Gastroesophageal sphincter (tissue), 4 donors: Measurements from ENCODE around the gene NDUFS6. TPM values are rescaled to one million over a fixed set of nuclear protein-coding genes. Genes with fewer than 3 reads are reported as not detected.

Source experiments
- ATAC-seq: fragments of 150-250 bp; one replicate; pipeline ENCODE4 v1.9.1; 2016; ENCODE audit warnings: mild to moderate bottlenecking, moderate library complexity
- H3K27ac ChIP-seq, 4 donors: fragments of 200-600 bp; sonication (generic) in 3 of 4; 1 replicate in 3 of 4; 2 replicates in 1 of 4; pipeline ENCODE4 v1.5.1; 2016 to 2019
- H3K27me3 ChIP-seq: fragments of 200-600 bp; sonication (generic); one replicate; pipeline ENCODE4 v1.5.1; 2019
- H3K36me3 ChIP-seq, 2 donors: fragments of 200-600 bp; sonication (generic); one replicate each; pipeline ENCODE4 v1.5.1; 2019; ENCODE audit warnings: control low read depth in 1 of 2
- H3K4me1 ChIP-seq, 3 donors: fragments of 200-600 bp; sonication (generic); 1 replicate in 2 of 3; 2 replicates in 1 of 3; pipeline ENCODE4 v1.5.1; 2016 to 2019; ENCODE audit warnings: control low read depth in 2 of 3
- H3K4me3 ChIP-seq, 2 donors: fragments of 200-600 bp; sonication (generic); one replicate each; pipeline ENCODE4 v1.5.1; 2019; ENCODE audit warnings: mild to moderate bottlenecking in 1 of 2, moderate library complexity in 1 of 2
- H3K9me3 ChIP-seq, 3 donors: fragments of 200-600 bp; sonication (generic); one replicate each; pipeline ENCODE4 v1.5.1; 2017 to 2019; ENCODE audit warnings: control low read depth in 2 of 3
- EP300 ChIP-seq: sonication (generic); formaldehyde crosslinking; IDR thresholded peaks from one replicate; pipeline ENCODE4 v1.6.1; 2017; ENCODE audit warnings: antibody characterized with exemption, mild to moderate bottlenecking
- POLR2A ChIP-seq, 2 donors: fragments of 450-650 bp; IDR thresholded peaks; one replicate each; pipeline ENCODE4 v1.6.1; 2017; ENCODE audit warnings: antibody characterized with exemption in 2 of 2, mild to moderate bottlenecking in 2 of 2, moderate library complexity in 1 of 2
- POLR2AphosphoS5 ChIP-seq: sonication (generic); formaldehyde crosslinking; IDR thresholded peaks from one replicate; pipeline ENCODE4 v1.6.1; 2017; ENCODE audit warnings: antibody characterized with exemption
- WGBS, 2 donors: methylation state at CpG; one replicate each; pipeline ENCODE4 v1.1.5; 2018; ENCODE audit warnings: low coverage in 1 of 2; 5-methylcytosine and 5-hydroxymethylcytosine counted together
- total RNA-seq, 4 donors: library from RNA; depleted of rRNA; stranded (reverse); fragments of >200 nt; gene quantifications; one replicate each; pipeline ENCODE4 v1.1.0, GENCODE V29; 2016
- TF ChIP-seq, protein P1 (sequence below), 4 experiments: fragments of 200-600 bp in 2 of 4; fragments of 450-650 bp in 2 of 4; sonication (generic) in 1 of 4; IDR thresholded peaks; one replicate each; pipeline ENCODE4 v1.5.1; 2017 to 2019; ENCODE audit warnings: antibody characterized with exemption in 4 of 4, mild to moderate bottlenecking in 2 of 4, moderate library complexity in 2 of 4

The NDUFS6 gene
- total RNA-seq, 4 donors from 2014 or later, result 44.6 to 82.9 (median 51.6) TPM

DNA sequence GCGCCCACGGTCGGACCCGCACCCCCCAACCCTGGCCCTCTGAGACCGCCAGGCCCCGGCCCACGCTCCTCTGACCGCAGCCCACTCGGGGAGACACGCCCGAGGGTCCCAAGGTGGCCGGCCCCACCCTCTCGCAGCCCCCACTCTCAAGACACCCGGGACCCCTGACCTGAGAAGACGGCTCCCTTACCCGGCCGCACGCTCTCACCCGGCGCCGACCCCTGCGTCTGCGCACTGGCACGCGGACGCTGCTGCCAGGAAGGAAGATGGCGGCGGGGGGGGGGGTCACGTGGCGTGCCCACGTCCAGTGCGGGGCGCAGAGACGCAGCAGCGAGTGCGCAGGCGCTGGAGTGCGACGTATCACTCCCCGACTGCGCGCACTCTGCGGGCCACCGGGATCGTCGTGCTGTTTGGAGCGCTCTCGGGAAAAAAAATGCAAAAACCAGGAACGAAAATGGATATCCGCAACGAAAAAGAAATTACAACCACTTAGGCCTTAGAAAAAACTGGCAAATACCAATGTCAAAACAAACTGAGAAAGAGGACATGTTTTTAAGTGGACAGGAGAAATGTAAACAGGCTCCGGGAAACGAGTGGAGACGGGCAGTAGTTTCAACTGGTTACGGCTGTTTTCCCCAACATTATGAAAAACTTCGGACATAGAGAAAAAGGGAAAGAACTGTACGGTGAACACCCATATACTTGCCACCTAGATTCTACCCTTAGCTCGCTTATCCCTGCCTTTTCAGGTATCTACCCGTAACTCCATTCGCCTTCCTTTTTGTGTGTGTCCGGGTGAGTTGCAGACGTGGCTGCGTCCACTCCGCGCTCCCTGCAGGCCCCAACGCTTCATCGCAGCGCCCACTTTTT, 1.4 kb upstream of the NDUFS6 start, which contains the start of gene MRPL36:
Gene MRPL36 (minus strand): TSS at position 236 of the 870 bp plus-strand sequence. CDS start 902 bp downstream, outside the sequence.
- 5 to 10% methylated on average over 16 to 22 of the region's 68 CpGs for WGBS, 2 donors
- TF ChIP-seq EP300 (no peak), POLR2AphosphoS5 (peak; percentile 74), POLR2A (IDR thresholded peaks at IDR 0.05) (peak; percentile 54 to 68)
- Histone ChIP-seq H3K4me3 (peak within 1 kb of the TSS; percentile 97 to 99), H3K9me3 (no peaks in the 10 kb centered on the region), H3K27ac (peak within 1 kb of the TSS; percentile 29 to 89 (median 82)), H3K27me3 (no peaks in the 10 kb centered on the region), H3K36me3 (peaks cover 0 to 57% of the 10 kb centered on the region in 2 donors), H3K4me1 (peaks cover 0 to 66% (median 13%) of the 10 kb centered on the region in 3 donors)
- peak; percentile 92 for ATAC-seq

DNA sequence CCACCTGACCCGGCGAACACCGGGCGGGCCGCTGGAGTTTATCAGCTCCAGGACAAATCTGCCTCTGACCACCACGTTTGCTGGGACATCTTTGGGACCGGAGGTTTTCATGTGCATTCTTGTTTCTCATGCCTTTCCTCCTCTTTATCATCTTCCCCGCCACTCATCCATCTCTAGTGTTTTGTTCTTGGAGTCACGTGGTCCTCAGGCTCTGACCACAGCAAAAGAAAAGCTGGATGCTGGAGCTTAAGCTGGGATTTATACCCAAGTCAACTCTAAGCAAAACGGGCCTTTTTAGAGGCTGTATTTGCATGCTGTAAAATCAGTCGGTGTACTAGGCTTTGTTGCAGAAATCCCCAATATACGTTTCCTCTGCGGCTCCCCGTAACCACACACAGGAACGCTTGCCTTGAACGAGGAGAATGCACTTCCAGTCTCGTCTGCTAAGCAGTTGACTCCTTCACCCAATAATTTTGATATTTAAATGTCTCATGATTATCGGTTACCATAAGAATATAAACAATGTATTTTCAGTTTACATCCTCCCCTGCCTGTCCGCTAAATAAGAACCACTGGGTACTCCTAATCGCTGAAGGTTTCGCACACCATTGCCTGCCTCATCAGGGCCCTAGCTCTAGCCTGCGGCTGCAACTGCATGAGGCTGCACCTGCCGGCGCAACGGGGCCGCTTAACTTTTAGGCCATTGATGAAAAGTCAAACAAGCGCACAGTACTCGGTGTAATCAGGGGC, 560 bp upstream of the NDUFS6 start:
- no peak for TF ChIP-seq POLR2A (IDR thresholded peaks at IDR 0.05)
- TF ChIP-seq POLR2AphosphoS5, result no peak
- TF ChIP-seq, protein P1, sequence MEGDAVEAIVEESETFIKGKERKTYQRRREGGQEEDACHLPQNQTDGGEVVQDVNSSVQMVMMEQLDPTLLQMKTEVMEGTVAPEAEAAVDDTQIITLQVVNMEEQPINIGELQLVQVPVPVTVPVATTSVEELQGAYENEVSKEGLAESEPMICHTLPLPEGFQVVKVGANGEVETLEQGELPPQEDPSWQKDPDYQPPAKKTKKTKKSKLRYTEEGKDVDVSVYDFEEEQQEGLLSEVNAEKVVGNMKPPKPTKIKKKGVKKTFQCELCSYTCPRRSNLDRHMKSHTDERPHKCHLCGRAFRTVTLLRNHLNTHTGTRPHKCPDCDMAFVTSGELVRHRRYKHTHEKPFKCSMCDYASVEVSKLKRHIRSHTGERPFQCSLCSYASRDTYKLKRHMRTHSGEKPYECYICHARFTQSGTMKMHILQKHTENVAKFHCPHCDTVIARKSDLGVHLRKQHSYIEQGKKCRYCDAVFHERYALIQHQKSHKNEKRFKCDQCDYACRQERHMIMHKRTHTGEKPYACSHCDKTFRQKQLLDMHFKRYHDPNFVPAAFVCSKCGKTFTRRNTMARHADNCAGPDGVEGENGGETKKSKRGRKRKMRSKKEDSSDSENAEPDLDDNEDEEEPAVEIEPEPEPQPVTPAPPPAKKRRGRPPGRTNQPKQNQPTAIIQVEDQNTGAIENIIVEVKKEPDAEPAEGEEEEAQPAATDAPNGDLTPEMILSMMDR (IDR thresholded peaks at IDR 0.05), result no peak
- no peak for TF ChIP-seq EP300
- H3K36me3 ChIP-seq, result peaks cover 0 to 63% of the 10 kb centered on the region in 2 donors
- peaks cover 0 to 69% (median 13%) of the 10 kb centered on the region in 3 donors for H3K4me1 ChIP-seq
- ATAC-seq, result peak; percentile 14
- H3K27me3 ChIP-seq, result no peaks in the 10 kb centered on the region
- no peaks in the 10 kb centered on the region for H3K9me3 ChIP-seq
- WGBS, 2 donors, result 3 to 6% methylated on average over 19 to 20 of the region's 28 CpGs
- peak overlapping the region; percentile 97 to 99 for H3K4me3 ChIP-seq
- peak overlapping the region; percentile 29 to 89 (median 82) for H3K27ac ChIP-seq

DNA sequence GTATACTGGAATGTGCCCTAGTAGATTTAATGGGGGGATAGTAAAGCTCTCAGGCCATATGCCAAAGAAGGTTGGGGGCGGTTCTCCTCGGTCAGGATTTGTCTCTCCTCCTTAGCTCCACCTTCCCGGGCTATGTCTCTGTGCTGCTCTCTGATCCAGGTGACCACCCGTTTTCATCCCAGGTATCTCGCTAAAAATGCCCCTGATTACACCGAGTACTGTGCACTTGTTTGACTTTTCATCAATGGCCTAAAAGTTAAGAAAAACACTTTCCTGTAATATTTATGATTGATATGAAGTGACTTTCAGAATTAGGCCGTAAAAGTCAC, 724 bp downstream of the NDUFS6 start:
- Histone ChIP-seq H3K36me3 (peaks cover 0 to 63% of the 10 kb centered on the region in 2 donors), H3K4me3 (peak overlapping the region; percentile 97 to 99), H3K27me3 (no peaks in the 10 kb centered on the region), H3K27ac (peak overlapping the region in 3 of 4 donors; percentile 81 to 89 (median 83)), H3K4me1 (peaks cover 0 to 65% (median 13%) of the 10 kb centered on the region in 3 donors), H3K9me3 (no peaks in the 10 kb centered on the region)
- WGBS, 2 donors, result 5 to 13% methylated on average over 6 to 7 of the region's 7 CpGs
- TF ChIP-seq POLR2AphosphoS5 (no peak), EP300 (no peak), POLR2A (IDR thresholded peaks at IDR 0.05) (no peak)
- TF ChIP-seq, protein P1 (IDR thresholded peaks at IDR 0.05), result no peak
- ATAC-seq, result no peak

DNA sequence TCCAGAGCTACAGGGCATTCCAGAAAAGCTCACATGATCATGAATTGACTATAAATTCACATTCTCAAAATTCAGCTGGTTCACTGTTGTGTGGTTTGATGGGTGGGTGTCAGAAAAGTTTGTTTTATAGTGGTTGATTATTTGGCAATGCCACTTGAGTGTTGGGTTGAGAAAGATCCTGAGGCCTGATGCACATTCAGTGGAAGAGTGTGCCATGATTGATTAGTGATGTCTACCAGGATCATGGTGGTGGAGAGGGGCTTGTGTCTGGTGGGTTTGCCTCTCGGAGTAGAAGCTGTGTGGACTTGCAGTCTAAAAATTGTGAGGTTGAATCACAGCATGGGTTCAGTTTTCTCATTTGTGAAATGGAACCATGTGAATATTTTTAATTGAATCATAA, 2.0 kb downstream of the NDUFS6 start:
- TF ChIP-seq, protein P1 (IDR thresholded peaks at IDR 0.05), result no peak
- TF ChIP-seq POLR2AphosphoS5 (no peak), EP300 (no peak), POLR2A (IDR thresholded peaks at IDR 0.05) (no peak)
- Histone ChIP-seq H3K4me3 (no peak overlapping the region), H3K4me1 (peaks cover 0 to 53% (median 9%) of the 10 kb centered on the region in 3 donors), H3K36me3 (peaks cover 0 to 63% of the 10 kb centered on the region in 2 donors), H3K9me3 (no peaks in the 10 kb centered on the region), H3K27me3 (no peaks in the 10 kb centered on the region), H3K27ac (no peak overlapping the region)
- WGBS, 2 donors, result 82 to 90% methylated on average over 1 of the region's 1 CpG
- ATAC-seq, result no peak

DNA sequence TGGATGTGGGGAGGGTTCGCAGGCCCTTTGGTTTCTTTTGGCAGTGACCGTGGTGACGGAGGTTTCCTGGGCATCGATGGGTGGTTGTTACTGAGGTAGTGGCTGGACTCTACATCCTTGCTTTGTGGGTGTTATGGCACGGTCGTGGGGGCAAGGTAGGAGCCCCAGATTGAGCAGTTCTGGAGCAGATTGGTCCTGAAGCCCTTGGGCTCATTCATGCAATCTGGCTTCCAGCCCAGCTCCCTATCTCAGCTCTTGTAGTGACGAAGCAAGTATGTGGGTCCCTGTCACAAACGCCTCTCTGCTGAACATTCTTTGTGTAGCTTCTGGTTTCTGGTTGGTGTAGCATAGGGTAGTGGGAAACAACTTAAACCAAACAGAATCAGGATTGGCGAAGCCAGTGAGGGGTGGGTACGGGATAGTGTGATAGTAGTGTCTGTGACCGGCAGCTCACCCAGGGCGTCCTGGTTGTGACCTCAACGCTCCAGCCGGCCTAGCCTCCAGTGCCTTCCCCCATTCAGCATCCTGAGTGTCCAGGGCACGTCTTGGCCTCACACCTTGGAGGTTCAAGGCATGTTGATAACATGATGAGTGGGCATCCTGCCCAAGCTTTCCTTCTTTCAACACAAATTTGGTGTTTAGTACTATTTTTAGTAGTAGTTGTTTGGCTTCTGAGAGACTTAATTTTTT, 2.9 kb downstream of the NDUFS6 start:
- Histone ChIP-seq H3K27me3 (no peaks in the 10 kb centered on the region), H3K27ac (no peak overlapping the region), H3K9me3 (no peaks in the 10 kb centered on the region), H3K4me3 (no peak overlapping the region), H3K4me1 (peaks cover 0 to 43% (median 3%) of the 10 kb centered on the region in 3 donors), H3K36me3 (peaks cover 0 to 67% of the 10 kb centered on the region in 2 donors)
- 76 to 93% methylated on average over 3 to 8 of the region's 15 CpGs for WGBS, 2 donors
- ATAC-seq, result no peak
- TF ChIP-seq EP300, result no peak
- TF ChIP-seq POLR2AphosphoS5, result no peak
- TF ChIP-seq, protein P1 (IDR thresholded peaks at IDR 0.05), result no peak
- TF ChIP-seq POLR2A (IDR thresholded peaks at IDR 0.05), result no peak
